Stimulated activated CD8-positive, alpha-beta memory T cell treated with anti-CD3 and anti-CD28 coated beads, Interleukin-15, amount 100 ng/mL, for 48 hours (primary cell): ENCODE results near the gene CCSER1.

Experiments
- DNase-seq, 2 donors: peaks; one replicate each; pipeline ENCODE4 v3.0.0-alpha.2; 2020; ENCODE audit warnings: low read depth in 2 of 2

Gene CCSER1

GRCh38 chr4:90189946-90190345, 62.8 kb downstream of the CCSER1 start:
- DNase-seq = no peak

- no peak for DNase-seq
These were observed 63.3 kb downstream of the CCSER1 start for GRCh38 chr4:90190525-90190924.

- no peak for DNase-seq
These were observed 71.1 kb downstream of the CCSER1 start for GRCh38 chr4:90198086-90198847.

GRCh38 chr4:90207887-90208454, 80.8 kb downstream of the CCSER1 start:
- no peak for DNase-seq

- DNase-seq = no peak
These were observed 82.7 kb downstream of the CCSER1 start for GRCh38 chr4:90209922-90210321.

- DNase-seq = no peak
These were observed 84.0 kb downstream of the CCSER1 start for GRCh38 chr4:90211174-90211573.

- no peak for DNase-seq
These were observed 88.1 kb downstream of the CCSER1 start for GRCh38 chr4:90215286-90215685.

GRCh38 chr4:90219822-90220221, 92.6 kb downstream of the CCSER1 start:
- DNase-seq = no peak

- DNase-seq = no peak
These were observed 93.3 kb downstream of the CCSER1 start for GRCh38 chr4:90220459-90220858.

GRCh38 chr4:90226734-90227133, 99.5 kb downstream of the CCSER1 start:
- DNase-seq = no peak

- no peak for DNase-seq
These were observed 100.0 kb downstream of the CCSER1 start for GRCh38 chr4:90227177-90227576.

GRCh38 chr4:90234916-90235547, 107.8 kb downstream of the CCSER1 start:
- no peak for DNase-seq

GRCh38 chr4:90237751-90238530, 110.7 kb downstream of the CCSER1 start:
- DNase-seq = no peak

- DNase-seq = no peak
These were observed 113.1 kb downstream of the CCSER1 start for GRCh38 chr4:90240333-90240732.

GRCh38 chr4:90241008-90241407, 113.8 kb downstream of the CCSER1 start:
- DNase-seq = no peak

GRCh38 chr4:90245837-90246236, 118.6 kb downstream of the CCSER1 start:
- DNase-seq = no peak

- no peak for DNase-seq
These were observed 119.6 kb downstream of the CCSER1 start for GRCh38 chr4:90246816-90247215.

GRCh38 chr4:90254357-90254756, 127.2 kb downstream of the CCSER1 start:
- DNase-seq = no peak

- no peak for DNase-seq
These were observed 147.0 kb downstream of the CCSER1 start for GRCh38 chr4:90274175-90274574.

GRCh38 chr4:90280954-90281353, 153.8 kb downstream of the CCSER1 start:
- DNase-seq = no peak

GRCh38 chr4:90281541-90282355, 154.6 kb downstream of the CCSER1 start:
- no peak for DNase-seq

- DNase-seq = no peak
These were observed 163.2 kb downstream of the CCSER1 start for GRCh38 chr4:90290345-90290744.
